Daoy (cell line): ENCODE results near the gene PTPRN2. TPM values are rescaled to one million over a fixed set of nuclear protein-coding genes. Genes with fewer than 3 reads are reported as not detected.
"Not testable (repeated sequence)": the region's sequence is repeated elsewhere in the genome, so short reads cannot be mapped to it uniquely, and the experiment has no call there.

Experiments used
- DNase-seq: peaks from one replicate; pipeline ENCODE4 v3.0.0-alpha.2; 2015; ENCODE audit warnings: low read depth
- total RNA-seq: library from RNA; depleted of rRNA; stranded (reverse); fragments of >200 nt; shearing (Covaris generic); gene quantifications from 2 replicates; pipeline ENCODE4 v1.2.3, GENCODE V29; 2014

Gene PTPRN2
- total RNA-seq, 1 experiment from 2014 or later = 8.3 TPM

GRCh38 chr7:158322616-158323530 is 264.8 kb downstream of the PTPRN2 start:
- no peak for DNase-seq

- no peak for DNase-seq
These were observed 265.5 kb downstream of the PTPRN2 start for GRCh38 chr7:158321936-158322615.

GRCh38 chr7:158321056-158321700 is 266.4 kb downstream of the PTPRN2 start:
- DNase-seq = no peak

GRCh38 chr7:158320328-158320727 is 267.3 kb downstream of the PTPRN2 start:
- DNase-seq = no peak

- no peak for DNase-seq
These were observed 269.1 kb downstream of the PTPRN2 start for GRCh38 chr7:158318511-158318913.

GRCh38 chr7:158317238-158318205 is 270.1 kb downstream of the PTPRN2 start:
- DNase-seq = no peak

GRCh38 chr7:158316466-158317031 is 271.1 kb downstream of the PTPRN2 start:
- DNase-seq = no peak

- DNase-seq = no peak
These were observed 271.7 kb downstream of the PTPRN2 start for GRCh38 chr7:158315881-158316280.

GRCh38 chr7:158315326-158315725 is 272.3 kb downstream of the PTPRN2 start:
- no peak for DNase-seq

GRCh38 chr7:158314394-158314793 is 273.2 kb downstream of the PTPRN2 start:
- no peak for DNase-seq

GRCh38 chr7:158313931-158314330 is 273.7 kb downstream of the PTPRN2 start:
- DNase-seq = no peak

GRCh38 chr7:158312789-158313188 is 274.8 kb downstream of the PTPRN2 start:
- no peak for DNase-seq

GRCh38 chr7:158311791-158312190 is 275.8 kb downstream of the PTPRN2 start:
- no peak for DNase-seq

- no peak for DNase-seq
These were observed 276.5 kb downstream of the PTPRN2 start for GRCh38 chr7:158310924-158311666.

- no peak for DNase-seq
These were observed 277.5 kb downstream of the PTPRN2 start for GRCh38 chr7:158309868-158310763.

- no peak for DNase-seq
These were observed 279.6 kb downstream of the PTPRN2 start for GRCh38 chr7:158308001-158308400.

- DNase-seq = not testable (repeated sequence)
These were observed 283.6 kb downstream of the PTPRN2 start for GRCh38 chr7:158304072-158304471.

- DNase-seq = no peak
These were observed 284.5 kb downstream of the PTPRN2 start for GRCh38 chr7:158303121-158303520.
